Stimulated activated CD8-positive, alpha-beta memory T cell treated with anti-CD3 and anti-CD28 coated beads, Interleukin-15, amount 100 ng/mL, for 4 hours (primary cell): Measurements from ENCODE around the gene TSC22D1.
"Not testable (repeated sequence)": the region's sequence is repeated elsewhere in the genome, so short reads cannot be mapped to it uniquely, and the experiment has no call there.

ENCODE experiments used
- DNase-seq, 2 donors: peaks; one replicate each; pipeline ENCODE4 v3.0.0-alpha.2; 2020; ENCODE audit warnings: low read depth in 2 of 2

TSC22D1 gene

DNA sequence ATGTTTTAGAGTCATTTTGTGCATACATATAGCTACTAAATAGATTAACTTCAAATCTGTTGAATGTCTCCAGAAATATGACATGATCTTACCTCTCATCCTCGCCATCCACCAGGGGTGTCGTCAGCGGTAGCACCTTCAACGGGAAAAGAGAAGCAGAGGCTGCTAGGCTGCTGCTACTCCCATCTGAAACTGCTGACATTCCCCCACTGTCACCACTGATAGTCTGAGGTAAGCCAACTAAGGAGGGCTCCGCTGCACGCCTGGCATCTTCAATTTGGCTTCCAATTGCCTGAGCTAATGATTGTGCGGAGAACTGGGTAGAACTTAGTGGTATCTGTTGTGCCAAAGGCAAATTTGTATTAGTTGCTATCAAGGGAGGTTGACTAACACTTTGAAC lies 3.1 kb downstream of the TSC22D1 start:
- no peak for DNase-seq

DNA sequence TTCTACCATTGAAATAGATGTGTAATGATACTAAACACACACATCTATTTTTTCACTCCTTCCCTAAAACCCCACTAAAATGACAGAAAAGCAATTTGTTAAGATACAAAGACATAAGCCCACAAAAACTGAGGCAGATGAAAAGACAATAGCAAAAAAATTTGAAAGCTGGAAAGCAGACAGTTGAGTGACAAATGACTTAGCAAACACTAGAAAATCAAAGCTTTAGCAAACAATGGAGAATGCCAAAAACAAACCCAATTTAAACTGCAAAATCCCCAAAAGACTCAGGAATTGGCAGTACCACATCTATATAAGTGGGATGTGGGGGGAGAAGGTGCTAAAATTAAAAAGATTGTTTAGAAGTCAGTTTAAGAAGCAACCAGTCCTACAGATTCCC lies 9.5 kb downstream of the TSC22D1 start:
- DNase-seq, result no peak

DNA sequence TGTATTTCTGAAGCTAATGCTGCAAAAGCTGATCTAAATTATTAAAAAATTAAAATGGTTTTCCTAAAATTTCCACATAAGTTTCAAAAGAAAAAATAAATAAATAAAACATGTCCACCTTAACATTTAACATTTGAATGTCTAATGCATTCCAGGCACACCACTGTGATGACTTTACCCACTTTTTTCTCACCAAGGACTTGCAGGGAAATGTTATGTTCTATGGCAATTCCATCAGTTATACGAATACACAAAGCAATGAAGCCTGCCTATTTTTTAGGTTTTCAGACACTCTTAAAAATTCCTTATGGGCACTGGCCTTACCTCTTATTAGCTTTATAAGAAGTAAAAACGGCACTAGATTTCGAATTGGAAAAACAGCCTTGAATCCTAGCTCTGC lies 10.2 kb downstream of the TSC22D1 start:
- DNase-seq, result no peak

DNA sequence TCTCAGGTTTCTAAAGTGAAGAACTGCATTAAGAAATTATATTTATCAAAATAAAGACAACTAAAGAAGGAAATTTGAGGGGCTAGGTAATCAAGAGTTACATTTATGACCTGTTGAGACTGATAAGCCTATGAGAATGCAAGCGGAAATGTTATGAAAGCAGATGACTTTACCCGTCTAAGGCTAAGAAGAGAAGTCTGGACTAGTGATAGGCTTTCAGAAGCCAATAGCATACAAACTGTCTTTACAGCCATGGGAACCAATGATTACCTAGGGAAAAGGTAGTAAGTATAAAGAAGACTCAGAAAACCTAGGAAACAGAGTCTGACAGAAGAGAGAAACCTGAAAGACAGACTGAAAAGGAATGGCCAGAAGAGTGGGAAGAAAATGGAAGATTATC lies 11.2 kb downstream of the TSC22D1 start:
- DNase-seq, result no peak

DNA sequence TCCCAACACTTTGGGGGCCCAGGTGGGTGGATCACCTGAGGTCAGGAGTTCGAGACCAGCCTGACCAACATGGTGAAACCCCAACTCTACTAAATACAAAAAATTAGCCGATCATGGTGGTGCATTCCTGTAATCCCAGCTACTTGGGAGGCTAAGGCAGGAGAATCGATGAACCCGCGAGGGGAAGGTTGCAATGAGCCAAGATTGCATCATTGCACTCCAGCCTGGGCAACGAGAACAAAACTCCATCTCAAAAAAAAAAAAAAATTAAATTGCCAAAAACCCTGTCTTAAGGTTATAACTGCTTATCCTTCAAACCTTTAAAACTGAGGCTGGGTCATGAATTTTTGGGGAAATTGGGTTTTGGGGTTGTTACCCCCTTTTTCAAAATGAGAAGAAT lies 13.3 kb downstream of the TSC22D1 start:
- not testable (repeated sequence) for DNase-seq

DNA sequence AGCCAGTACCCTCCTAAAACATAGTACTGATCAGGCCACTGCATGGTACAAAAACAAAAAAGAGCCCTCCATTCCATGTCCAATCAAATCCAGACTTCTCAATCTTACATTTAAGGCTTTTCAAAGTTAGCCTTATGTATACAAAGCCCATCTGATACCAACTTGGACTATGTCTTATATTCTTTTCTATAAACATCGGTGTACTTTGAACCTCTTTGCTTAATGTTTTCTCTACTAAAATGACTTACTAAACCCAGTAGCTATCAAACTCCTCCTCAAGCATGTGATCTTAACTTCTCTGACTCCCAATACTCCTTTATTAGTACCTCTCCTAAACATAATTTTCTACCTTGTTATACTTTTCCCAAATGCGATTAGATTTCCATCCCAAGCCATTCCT lies 14.8 kb downstream of the TSC22D1 start:
- DNase-seq, result no peak

DNA sequence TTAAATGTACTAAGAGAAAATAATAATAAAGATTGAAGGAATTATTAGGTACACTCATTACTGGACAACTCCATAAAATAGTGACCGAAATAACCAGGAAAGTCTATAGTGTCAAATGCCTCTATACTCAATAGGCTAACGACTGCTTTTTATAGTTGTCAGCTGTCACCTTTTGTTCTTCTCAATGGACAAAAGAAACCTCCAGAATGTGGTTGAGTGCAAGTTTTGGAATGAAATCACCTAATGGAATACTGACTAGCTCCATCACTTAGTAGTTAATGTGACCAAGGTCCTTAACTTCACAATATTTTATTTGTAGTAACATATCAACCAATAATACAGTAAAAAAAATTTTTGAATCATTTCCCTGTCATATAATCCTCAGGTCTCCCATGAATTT lies 18.1 kb downstream of the TSC22D1 start:
- DNase-seq, result no peak

DNA sequence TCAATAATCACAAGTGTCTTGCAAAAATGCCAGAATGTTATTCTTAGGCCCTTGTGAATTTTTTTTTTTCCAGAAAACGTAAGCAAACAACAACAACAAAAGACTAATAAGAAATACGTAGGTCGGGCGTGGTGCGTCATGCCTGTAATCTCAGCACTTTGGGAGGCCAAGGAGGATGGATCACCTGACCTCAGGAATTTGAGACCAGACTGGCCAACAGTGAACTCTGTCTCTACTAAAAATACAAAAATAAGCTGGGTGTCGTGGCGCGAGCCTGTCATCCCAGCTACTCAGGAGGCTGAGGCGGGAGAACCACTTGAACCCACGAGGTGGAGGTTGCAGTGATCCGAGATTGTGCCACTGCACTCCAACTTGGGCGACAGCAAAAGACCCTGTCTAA lies 20.9 kb downstream of the TSC22D1 start:
- DNase-seq, result no peak

DNA sequence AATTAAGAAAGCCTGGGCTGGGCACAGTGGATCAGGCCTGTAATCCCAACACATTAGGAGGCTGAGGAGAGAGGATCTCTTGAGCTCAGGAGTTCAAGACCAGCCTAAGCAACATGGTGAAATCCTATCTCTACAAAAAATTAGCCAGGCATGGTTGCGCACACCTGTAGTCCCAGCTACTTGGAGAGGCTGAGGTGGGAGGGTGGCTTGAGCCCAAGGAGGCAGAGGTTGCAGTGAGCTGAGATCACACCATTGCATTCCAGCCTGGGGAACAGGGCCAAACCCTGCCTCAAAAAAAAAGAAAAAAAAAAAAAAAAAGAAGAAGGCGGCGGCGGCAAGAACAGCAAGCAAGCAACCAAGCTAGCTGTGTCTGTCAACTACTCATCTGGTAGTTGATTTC lies 26.7 kb downstream of the TSC22D1 start:
- DNase-seq, result no peak

DNA sequence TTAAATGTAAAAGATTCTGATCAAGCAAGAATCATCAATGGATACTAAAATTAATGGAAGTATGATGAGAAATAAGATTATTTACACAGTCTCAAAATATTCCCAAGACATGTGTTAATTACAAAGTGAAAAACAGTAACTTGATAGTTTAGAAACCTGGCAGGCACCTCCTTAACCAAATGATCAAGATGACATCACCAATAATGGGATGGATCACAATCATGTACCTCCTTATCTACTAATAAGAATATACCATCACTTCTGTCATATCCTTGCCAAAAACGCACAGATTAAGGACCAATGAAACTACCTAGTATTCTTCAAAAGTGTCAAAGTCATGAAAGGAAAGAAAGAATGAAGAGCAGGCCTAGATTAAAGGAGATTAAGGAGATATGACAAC lies 30.0 kb downstream of the TSC22D1 start:
- no peak for DNase-seq

DNA sequence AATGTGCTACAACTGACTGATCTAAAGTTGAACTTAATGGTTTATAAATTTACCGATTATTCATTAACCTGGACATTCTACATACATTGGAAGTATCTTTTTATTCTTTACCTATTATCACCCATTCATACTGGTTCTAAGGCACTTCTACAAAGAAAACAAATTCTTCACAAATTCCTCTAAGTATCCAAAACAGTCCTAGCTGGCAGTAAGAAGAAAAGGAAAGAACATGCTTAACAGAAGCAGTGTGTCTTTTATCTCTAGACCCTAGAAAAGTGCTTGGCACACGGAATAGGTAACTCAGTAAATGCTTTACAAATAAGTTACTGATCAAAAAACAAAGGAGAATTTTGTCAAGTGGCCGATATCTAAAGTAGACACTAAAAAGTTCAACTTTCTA lies 32.8 kb downstream of the TSC22D1 start:
- no peak for DNase-seq

DNA sequence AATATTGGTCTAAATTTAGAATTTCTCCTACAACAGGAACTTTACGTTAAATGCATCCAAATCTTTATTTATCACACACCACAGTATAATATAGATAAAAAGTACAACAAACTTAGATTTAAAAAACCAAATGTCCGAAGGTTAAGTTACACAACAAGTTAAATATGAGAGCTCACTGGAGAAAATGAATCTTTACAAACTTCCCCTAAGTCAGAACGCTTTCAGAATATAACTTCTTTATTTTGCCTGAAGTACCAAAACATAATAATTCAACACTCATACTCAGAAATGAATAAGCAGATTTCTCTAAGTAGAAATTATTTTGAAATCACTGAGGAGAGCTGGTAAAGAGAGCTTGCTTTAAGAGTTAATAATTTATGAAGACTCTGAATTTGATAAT lies 33.8 kb downstream of the TSC22D1 start:
- no peak for DNase-seq

DNA sequence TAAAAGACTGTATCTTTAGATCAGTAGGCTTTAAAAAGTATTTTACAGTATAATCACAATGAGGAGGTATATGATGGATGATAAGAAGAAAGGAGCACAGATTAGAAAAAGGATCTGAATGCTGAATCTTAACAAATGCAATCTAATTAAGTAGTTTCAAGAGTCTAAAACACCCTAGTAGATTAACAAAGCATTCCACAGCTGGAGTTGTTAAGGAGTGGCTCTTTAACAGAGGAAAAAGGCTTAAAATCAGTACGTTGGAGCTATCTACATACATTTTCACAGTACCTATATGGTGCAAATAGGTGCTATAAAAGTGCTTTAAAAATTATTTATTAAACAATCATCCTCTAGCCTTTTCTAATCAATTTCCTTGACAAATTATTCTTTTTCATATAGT lies 34.5 kb downstream of the TSC22D1 start:
- no peak for DNase-seq

DNA sequence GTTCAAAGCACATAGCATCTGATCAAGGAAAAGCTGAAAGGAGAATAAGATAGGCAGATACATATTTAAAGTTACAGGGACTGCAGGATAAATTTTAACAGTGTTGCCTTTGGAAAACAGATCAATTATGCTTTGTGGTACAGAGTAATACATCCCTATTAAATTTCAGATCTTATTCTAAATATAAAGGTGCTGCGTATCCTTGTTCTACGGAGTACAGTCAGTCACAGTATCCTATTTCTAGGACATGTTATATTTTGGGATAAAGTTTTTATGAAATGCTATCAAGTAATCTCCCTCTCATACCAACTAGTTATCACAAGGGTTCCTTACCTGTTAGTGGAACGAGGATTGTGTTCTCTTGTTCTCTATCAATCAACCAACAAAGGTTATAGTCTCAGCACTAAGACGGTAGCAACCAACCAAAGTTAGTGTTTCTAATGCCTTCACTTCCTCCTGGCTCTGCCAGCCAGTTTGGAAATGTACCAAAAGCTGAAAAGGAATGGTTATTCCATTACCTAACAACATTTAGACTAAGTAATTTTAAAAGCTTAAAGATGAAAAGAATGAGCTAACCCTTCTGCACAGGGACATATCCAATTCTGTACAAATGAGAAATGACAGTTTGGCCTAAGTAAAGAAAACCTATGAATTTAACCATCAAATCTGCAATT lies 35.2 kb downstream of the TSC22D1 start:
- no peak for DNase-seq

DNA sequence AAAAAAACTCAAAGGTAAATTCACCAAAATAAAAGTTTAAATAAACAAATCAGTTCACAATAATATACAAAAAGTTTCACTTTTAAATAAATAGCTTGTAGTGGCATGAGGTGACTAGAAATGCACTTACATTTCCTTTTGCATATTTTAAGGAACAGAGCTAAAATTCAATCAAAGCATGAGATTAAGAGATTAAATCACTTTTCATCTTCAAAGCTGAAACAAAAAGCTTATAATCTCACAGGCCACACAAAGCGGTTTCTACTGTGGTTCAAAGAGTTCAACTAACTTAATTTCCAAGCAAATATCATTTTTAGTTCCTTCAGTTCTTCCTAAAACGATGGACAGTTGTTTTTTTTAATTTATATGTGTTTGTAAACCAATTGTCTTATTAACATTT lies 38.9 kb downstream of the TSC22D1 start:
- DNase-seq, result no peak

DNA sequence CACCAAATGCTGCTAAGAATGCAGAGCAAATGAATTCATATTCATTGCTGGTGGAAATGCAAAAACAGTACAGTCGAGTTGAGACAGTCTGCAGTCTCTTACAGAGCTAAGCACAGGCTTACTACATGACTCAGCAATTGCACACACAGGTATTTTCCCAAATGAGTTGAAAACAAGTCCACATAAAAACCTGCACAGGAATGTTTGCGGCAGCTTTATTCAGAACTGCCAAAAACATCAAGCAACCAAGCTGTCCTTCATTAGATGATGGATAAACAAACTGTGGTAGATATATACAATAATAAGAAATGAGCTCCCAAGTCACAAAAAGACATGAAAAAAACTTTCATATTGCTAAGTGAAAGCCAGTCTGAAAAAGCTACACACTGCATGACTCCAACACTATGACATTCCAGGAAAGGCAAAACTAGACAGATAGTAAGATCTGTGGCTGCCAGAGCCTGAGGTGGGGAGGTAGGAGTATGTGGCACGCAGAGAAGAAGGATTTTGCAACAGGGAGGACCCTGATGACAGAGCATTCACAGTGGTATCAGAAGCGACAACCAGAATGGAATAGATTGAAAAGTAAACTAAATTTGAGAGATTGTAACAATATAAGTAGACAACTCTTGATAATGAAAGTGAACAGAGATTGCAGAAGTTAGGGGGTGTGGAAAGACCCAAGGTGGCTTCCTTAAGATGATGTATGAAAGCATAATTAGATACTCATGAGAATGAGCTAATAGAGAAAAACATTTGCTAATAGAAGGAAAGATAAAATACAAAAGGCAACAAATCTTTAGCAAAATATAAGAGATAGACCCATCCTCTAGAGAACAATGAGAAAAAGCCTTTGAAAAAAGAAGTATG lies 52.7 kb downstream of the TSC22D1 start:
- no peak for DNase-seq

DNA sequence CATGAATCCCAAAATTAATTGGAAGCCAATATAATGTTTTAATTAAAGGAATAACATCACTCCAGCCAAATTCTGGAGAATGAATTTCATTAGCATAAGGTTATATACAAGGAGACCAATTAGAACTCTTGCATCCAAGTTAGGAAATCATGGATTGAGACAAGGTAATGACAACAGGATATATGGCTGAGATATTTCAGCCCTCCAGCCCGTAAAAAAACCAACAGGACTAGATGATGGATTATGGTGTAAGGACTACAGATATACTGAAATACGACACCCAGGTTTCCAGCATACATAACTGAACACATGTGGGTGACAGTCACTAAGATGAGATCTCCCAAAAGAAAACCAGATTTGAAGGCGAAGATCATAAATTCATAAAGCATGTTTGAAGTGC lies 56.5 kb downstream of the TSC22D1 start:
- no peak for DNase-seq

DNA sequence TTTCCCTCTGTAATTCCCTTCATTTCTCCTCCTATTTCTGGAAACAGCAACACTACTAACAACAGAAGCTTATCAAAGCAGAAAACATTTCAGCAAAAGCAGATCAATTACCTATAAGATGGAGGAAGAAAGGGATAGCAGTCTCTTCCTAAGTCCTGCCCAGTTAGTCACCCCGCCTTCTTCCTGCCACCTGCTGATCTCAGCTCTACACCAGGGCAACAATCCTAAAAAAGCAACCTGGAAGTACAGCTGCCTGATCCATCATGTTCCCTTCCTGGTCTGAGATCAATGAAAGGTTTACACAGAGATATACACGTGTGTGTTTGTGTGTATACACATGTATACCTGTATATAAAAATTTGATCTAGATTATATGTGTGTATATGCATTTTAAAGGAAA lies 59.4 kb downstream of the TSC22D1 start:
- DNase-seq, result no peak

DNA sequence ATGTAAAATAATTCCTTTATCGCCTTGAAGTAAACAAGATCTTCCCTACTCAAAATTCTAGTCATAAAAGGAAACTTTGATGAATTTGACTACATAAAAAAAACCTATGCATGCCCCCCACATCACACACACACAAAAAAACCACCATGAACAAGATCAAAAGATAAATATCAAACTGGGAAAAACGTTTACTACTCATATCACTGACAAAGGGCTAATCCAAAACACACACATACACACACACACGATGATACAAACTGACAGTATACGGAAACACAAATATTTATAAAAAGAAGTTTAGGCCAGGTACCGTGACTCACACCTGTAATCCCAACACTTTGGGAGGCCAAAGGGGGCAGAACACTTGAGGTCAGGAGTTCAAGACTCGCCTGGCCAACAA lies 61.9 kb downstream of the TSC22D1 start:
- DNase-seq, result no peak

DNA sequence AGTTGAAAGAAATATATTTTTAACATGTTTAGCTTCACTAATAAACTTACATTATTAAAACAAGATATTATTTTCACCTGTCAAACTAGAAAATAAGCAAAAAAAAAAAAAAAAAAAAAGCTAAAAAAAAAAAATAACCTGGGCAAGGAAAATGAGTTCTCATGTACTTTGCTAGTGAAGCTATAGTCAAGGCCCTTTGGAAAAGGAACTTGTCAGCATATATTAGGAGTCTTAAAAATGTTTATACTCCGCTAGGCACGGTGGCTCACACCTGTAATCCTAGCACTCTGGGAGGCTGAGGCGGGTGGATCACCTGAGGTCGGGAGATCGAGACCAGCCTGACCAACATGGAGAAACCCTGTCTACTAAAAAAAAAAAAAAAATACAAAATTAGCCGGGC lies 66.3 kb downstream of the TSC22D1 start:
- not testable (repeated sequence) for DNase-seq

DNA sequence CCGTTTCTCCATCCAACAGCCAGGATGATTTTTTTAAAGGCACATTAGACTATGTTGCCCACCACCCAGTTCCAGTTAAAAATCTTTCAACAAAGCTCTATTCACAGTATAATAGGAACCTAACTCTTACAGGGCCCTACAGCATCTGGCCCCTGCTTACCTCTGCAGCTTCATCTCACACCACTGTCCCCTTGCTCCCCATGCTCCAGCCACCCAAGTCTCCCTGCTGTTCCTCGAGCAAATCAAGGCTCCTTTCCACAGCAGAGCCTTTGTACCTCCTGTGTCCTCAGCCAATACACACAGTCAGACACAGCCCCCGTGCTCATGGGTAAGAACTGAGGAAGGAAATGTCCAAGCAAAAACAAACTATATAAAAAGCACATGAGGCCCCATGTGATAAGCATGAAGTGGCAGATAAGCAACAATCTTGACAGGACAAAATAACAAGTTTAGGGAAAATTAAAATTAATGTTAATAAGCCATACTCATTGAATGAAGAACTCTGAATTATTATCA lies 67.5 kb downstream of the TSC22D1 start:
- DNase-seq, result no peak

DNA sequence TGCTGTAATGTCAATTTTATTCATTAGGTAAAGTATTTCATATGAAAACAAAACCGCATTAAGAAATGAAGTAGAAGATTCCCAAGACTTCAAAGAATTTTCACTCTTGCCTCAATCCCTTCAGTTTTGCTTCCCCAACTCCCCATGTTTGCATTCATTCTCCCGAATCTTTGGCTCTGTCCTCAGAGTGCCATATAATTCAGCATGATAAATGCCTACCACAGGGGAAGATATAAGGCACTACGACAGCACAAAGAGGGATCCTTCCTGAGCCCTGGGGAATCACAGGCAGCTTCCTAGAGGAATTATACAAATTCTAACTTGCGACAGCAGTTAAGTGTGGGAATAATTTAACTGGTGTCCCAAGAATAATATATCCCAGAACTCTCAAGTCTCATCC lies 68.5 kb downstream of the TSC22D1 start:
- no peak for DNase-seq

DNA sequence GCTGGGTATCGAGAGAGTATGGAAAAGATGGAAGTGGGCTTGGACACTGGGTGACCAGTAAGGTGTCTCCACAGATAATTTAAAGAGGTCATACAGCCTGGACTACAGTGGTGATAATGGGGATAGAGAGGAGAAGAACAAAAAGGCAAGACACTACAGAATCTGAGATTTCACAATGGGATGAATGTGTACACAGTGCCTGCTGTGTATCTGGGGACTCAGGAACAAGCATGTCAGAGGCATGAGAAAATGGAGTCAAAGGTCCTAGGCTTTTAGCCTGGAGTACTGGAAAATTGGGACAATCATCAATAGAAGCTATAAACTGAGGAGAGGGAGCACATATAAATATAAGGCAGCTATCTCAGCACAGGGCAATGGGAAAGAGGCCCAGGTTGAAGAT lies 69.4 kb downstream of the TSC22D1 start:
- no peak for DNase-seq
